SK-N-MC (cell line): Measurements from ENCODE around the gene UTF1.

Experiments
- EZH2 ChIP-seq: fragments of 200-600 bp; sonication (generic); IDR thresholded peaks from one replicate; pipeline ENCODE4 v1.6.1; 2017; ENCODE audit warnings: antibody characterized with exemption
- FOXP2 ChIP-seq: optimal IDR thresholded peaks from 2 replicates; pipeline ENCODE3; 2011; ENCODE audit warnings: mild to moderate bottlenecking, moderate library complexity; ENCODE audit not compliant: insufficient read depth; ENCODE audit errors: extremely low read length, control extremely low read depth
- POLR2AphosphoS5 ChIP-seq: IDR thresholded peaks from 2 replicates; pipeline ENCODE4 v1.6.1; 2012; ENCODE audit warnings: mild to moderate bottlenecking, low read depth, low read length, borderline replicate concordance

DNA sequence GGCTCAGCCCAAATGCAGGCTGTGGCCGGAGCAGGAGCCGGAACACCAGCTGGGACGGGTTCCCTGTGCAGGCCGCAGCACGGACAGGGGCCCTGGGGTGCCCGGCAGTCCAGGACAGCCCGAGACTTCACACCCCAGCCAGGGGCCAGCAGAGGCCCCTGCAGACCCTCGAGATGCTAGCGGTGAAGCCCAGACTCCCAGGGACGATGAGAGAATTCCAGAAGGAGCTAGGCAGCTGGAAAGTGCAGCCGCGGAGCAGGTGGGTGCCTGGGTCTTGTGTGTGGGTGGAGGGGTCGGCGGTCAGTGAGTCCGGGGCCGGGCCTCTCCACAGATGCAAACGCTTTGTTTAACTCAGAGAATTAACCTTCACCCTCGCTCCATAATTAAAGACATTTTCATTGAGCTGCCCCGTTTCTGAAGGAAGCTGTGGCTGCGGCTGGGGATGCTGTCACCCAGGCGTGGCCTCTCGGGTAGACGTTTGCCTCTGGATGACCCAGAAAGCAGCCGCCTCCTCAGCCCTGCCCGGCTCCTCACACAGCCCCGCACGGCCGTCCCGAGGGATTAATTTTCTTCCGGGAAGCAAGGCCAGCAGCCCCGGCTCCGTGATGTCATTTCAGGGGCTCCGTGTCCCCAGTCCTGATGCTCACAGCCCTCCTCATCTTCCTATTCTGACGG lies 43.5 kb upstream of the UTF1 start:
- TF ChIP-seq EZH2: no peak
- TF ChIP-seq POLR2AphosphoS5: no peak
- TF ChIP-seq FOXP2: no peak
